GM18861 (cell line): ENCODE results near the gene DENND11.

Experiments used
- ATAC-seq: cut with Tn5 transposase; IDR thresholded peaks from one replicate; pipeline ENCODE4 v1.9.1; 2021; ENCODE audit not compliant: unreplicated experiment

The DENND11 gene

GRCh38 chr7:141686074-141686473, 15.9 kb downstream of the DENND11 start:
- no peak for ATAC-seq

- ATAC-seq: no peak
Observed at GRCh38 chr7:141685285-141686023, 16.5 kb downstream of the DENND11 start.

GRCh38 chr7:141679014-141679413, 23.0 kb downstream of the DENND11 start:
- ATAC-seq: no peak

- ATAC-seq: no peak
Observed at GRCh38 chr7:141676618-141677017, 25.3 kb downstream of the DENND11 start.

- no peak for ATAC-seq
Observed at GRCh38 chr7:141675436-141676215, 26.3 kb downstream of the DENND11 start.

GRCh38 chr7:141674702-141675101, 27.3 kb downstream of the DENND11 start:
- ATAC-seq: no peak

- no peak for ATAC-seq
Observed at GRCh38 chr7:141674171-141674671, 27.7 kb downstream of the DENND11 start.

- no peak for ATAC-seq
Observed at GRCh38 chr7:141673346-141673745, 28.6 kb downstream of the DENND11 start.

GRCh38 chr7:141671705-141672496, 30.1 kb downstream of the DENND11 start:
- ATAC-seq: no peak

GRCh38 chr7:141668853-141669252, 33.1 kb downstream of the DENND11 start:
- ATAC-seq: no peak

- ATAC-seq: no peak
Observed at GRCh38 chr7:141666071-141666470, 35.9 kb downstream of the DENND11 start.

GRCh38 chr7:141665208-141666035, 36.5 kb downstream of the DENND11 start:
- no peak for ATAC-seq

GRCh38 chr7:141664450-141664849, 37.5 kb downstream of the DENND11 start:
- no peak for ATAC-seq

GRCh38 chr7:141663081-141663849, 38.7 kb downstream of the DENND11 start:
- ATAC-seq: no peak

GRCh38 chr7:141660259-141660658, 41.7 kb downstream of the DENND11 start:
- no peak for ATAC-seq

- ATAC-seq: no peak
Observed at GRCh38 chr7:141659501-141659900, 42.5 kb downstream of the DENND11 start.

- ATAC-seq: peak; percentile 79
Observed at GRCh38 chr7:141654551-141654950, 47.4 kb downstream of the DENND11 start.

- ATAC-seq: no peak
Observed at GRCh38 chr7:141652691-141653090, 49.3 kb downstream of the DENND11 start.
